SK-MEL-5 (cell line): ENCODE measurements around the gene SLX4IP. TPM values are rescaled to one million over a fixed set of nuclear protein-coding genes. Genes with fewer than 3 reads are reported as not detected.
A peak's percentile ranks its signal among the peaks of the same experiment; 100 is the strongest.

Source experiments
- DNase-seq: peaks from one replicate; pipeline ENCODE4 v3.0.0-alpha.2; 2016; ENCODE audit warnings: low read depth, low spot score
- in situ Hi-C: cut with HindIII; loops from 2 replicates; pipeline ENCODE4 v1.10.0; 2016; ENCODE audit warnings: low sequenced_read_pairs, high pct_unique_total_duplicates, low pct_unique_long_range_greater_than_20kb
- total RNA-seq: library from RNA; depleted of rRNA; stranded (reverse); fragments of >200 nt; shearing (Covaris generic); gene quantifications from 2 replicates; pipeline ENCODE4 v1.2.3, GENCODE V29; 2014

SLX4IP gene
- total RNA-seq, 1 experiment from 2014 or later = 6.4 TPM

DNA sequence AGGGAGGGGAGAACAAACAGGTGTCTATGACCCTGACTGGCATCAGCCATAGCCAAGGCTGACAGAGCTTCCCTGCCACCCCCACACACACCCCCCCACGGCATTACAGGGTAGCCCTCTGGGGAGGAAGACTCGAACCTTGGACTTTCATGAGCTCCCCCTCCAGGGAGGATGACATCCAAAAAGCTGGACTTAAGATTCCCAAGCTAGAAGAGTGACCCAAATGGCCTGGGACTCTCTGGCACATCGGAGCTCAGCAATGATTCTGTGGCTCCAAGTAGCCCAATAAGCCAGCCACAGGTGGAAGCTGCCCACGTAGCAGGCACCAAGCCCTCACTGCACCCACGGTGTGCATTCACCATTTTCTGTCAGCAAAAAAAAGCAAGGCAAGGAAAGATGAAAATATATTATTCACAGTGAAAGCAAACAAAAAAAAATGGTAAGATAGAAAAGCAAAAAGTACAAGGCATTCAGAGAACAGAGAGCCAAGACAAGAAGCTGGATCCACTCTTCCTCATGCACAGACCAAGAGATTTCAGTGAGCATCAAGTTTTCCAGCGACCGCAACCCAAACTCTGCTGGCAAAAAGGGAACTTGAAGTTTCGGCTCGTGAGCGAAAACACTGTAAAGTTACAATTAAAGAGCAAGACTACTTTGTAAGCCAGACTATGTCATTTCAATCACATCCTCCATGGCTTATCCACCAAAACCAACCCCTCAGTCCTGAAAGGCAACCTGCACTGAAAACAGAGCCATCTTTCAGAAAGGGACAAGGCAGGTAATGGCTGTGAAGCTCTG, 227.8 kb downstream of the SLX4IP start:
- DNase-seq = no peak
- in situ Hi-C loops = no loop called here

DNA sequence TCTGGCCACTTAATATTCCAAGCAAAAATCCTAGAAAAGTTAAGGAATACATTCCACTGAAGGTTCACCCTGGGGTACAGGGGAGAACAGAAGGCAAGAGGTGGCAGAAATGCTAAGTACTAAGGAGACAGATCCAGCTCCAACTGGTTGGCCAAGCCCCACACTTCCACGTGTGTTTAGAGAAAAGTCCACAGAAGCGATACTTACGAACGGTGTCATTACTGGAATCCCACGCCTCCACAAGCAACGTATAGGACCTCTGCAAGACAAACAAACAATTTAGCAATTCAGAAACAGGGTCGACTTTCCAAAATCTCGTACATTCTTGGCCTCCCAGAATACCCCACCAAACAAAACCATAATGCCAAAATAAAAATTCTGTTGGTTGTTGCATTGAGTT, 228.7 kb downstream of the SLX4IP start:
- DNase-seq = no peak
- in situ Hi-C loops = no loop called here

DNA sequence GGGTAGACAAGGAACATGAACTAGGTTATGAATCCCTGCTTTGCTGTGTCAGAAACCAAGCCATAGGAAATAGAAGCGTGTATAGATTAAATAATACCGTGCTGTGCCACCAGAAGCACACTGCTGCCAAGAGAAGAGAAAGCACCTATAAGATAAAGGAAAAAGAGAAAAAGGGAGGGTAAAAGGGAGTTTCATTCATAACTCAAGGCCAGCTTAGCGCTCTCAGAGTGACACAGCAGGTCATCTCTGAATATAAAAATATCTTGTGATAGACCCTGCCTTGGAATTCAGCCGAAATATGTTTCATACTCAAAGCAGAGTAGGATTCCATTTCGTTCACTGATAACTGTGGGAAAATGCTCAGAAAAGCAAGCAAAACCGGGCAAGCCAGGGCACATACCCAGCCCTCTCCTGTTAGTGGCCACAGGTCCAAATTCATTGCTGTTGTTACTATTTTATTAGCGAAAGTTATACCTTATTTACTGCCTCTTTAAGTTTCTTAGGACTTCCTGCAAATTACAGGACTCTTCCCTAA, 230.0 kb downstream of the SLX4IP start:
- no peak for DNase-seq
- in situ Hi-C loops = no loop called here

DNA sequence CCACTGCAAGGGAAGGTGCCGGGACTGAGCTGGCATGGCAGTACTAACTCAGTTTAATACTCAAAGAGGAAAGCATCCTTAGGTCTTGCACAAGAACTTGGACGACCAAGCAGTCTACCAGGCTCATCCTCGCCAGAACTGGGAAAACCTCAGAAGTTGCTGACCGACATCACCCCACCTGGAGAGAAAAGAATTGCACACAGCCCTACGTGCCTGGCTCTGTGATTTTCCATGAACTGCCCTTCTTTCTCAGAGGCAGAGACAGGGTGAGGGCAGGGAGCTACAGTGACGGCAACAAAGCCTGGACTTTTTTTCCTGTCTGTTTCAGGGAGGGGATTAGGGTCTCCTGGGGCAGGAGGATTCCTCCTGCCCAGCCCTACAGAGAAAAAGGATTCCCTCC, 230.7 kb downstream of the SLX4IP start:
- in situ Hi-C loops = no loop called here
- DNase-seq = no peak

DNA sequence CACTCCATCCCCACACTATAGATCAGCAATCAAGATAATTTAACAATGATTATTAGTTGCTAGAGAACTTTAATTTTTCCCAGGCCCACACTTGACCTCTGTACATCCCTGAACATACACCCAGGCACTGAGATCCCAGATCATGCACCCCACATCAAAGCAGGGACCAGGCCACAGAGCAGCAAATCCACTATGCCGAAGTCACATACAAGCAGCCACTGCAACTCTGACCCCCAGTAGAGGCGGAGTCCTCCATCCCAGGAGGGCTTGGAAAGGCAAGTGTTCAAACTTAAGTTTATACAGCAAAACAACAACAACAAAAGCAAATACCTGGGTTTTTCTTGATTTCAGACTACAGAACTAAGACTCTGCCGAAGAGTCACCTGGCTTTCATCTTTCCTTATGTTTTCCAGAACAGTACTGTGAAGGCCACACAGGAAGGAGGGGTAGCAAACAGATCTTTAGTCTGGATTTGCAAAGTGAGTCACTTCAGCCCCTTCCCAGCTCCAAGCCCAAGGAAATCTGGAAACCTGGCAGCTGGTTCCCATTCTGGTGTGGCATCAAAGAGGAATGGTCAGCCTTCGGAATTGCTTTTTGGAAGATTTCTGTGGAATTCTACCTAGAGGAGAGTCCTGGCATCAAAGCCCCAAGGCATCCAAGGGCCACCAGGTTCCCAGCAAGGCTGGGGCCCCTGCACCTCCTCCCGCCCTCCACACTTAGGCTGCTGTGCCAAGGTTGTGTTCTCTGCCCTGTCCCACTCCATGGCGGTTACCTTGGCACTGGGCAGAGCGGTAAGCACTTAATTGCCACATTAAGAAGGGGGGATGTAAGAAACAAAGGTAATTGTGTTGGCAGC, 231.3 kb downstream of the SLX4IP start:
- DNase-seq = no peak
- in situ Hi-C loops = no loop called here

DNA sequence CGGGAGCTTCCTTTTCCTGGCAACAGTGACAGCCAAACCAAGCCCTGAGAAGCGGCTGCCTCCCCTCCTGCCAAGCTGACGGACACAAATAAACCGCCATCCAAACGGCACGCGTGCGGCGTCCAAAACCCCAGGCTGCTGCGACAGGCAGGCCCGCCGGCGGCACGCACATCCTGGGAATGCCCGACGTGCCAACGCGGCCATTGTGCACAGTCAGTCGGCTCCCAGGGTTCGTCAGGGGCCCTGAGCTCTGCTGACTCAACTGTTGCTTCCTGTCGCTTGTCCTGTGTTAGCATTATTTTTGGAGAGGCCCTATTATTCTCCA, 231.9 kb downstream of the SLX4IP start:
- DNase-seq = no peak

DNA sequence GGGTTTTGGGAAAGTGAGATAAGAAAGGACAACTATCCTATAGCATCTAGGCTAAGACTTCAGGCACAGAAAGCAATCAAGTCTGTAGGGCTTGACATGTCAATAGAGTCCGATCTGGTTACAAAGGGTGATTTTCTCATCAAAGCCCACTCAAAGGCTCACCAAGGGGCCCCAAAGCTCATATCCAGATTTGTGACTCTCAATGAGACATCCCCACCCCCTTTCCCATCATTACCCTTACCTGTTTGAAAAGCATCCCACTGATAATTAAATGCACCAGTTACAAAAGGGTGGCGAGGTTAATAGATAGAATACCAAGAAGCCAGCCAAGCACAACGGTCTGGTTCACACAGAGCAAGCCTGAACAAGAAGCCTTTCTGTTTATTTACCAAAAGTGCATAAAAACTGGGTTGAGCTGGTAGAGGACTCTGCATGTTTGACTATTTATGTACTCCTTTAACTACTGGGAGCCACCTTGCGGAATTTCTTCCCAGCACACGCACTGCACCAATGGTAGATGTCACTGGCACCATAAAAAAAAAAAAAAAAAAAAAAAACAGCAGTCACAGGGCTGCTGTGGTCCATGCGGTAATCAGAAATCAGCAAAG, 232.6 kb downstream of the SLX4IP start:
- DNase-seq = no peak
- in situ Hi-C loops = no loop called here

More for the DNA sequence above, 231.9 kb downstream of the SLX4IP start:
- in situ Hi-C loops = no loop called here

DNA sequence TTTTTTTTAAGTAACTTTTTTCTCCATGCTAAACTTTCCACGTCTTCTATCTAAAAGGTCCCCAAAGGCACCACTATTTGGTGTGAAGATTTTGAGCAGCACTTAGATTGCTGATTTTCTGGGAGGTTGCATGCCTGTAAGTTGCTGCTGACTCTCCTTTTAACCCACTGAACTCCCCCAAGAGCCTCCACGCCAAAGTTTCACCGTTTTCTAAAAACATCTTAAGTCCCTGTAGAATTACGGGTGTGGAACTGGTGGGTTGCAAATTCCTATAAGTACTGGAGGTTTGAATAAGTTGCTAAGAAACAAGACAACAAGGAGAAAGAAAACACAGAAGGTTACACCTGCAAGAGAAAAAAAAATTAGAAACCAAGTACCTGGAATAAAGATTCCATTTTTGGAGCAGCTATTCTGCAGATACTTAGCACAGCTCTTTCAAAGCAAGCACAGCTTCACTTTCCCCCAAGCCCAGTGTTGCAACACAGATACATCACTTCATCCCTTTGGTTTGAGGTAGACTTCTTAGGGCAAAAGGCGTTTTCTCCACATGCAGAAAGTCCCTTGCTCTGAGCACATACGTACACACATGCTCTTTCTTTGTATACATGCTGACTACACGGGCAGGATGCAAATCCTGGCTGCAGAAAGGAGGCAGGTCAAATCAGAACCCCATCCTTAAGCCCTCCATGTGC, 233.7 kb downstream of the SLX4IP start:
- in situ Hi-C loops = no loop called here
- no peak for DNase-seq

DNA sequence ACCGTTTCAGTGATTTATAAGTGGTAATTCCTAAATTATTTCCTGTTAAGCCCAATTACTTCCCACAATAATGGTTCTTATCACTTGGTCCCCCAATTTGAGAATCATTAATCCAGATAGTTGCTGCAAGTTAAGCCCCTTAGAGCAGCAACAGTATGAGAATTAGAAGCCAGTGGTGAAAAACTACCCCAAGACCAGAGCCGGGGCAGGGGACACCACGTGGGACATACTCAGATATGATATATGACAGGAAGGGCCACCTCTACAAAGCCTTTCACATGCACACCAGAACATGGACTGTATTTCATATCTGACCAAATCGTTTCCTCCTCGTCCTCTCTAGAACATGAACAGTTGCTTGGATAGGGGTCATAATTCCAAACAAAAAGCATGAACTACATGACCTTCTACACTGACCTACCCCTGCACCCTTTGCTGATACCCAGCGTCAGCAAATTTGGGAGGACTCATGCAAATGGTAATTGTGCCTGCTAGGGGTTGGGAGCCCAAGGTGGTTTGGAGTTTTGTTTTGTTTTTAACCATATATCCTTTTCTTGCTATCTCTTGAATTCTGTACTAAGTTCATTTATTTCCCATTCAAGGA, 234.8 kb downstream of the SLX4IP start:
- peak; percentile 33 for DNase-seq
- in situ Hi-C loops = no loop called here

DNA sequence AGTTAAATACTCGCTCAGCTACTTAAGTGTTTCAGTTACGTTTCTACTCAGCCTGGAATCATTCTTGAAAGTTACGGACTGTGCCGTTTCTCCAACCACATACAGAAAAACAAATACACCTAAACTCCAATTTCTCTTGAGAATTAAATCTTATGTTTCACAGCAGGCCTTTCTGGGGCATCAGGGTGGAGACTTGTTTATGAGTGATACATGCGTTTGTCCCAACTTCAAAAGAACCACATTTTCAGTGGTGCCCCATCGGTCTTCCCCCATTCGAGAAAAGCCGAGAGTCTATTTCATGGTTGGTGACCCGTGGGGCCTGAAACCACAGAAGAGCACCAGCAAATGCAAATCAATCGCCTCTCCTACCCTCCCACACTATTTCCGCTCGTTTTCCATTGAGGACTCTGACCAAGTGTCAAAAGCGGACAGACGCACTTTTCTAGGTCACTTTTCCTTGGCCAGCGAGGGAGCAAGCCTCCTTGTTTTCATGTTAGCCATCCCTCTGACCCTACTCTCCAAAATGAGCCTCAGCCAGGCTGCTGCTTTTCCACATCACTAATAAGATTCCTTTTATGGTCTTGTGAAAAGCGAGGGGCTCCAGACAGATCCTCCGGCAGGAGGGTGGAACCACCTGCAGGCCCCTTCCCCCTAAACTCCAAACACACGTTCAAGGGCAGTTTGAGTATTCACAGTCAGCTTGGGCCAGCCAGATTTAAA, 235.6 kb downstream of the SLX4IP start:
- DNase-seq = peak; percentile 24
- in situ Hi-C loops = no loop called here

DNA sequence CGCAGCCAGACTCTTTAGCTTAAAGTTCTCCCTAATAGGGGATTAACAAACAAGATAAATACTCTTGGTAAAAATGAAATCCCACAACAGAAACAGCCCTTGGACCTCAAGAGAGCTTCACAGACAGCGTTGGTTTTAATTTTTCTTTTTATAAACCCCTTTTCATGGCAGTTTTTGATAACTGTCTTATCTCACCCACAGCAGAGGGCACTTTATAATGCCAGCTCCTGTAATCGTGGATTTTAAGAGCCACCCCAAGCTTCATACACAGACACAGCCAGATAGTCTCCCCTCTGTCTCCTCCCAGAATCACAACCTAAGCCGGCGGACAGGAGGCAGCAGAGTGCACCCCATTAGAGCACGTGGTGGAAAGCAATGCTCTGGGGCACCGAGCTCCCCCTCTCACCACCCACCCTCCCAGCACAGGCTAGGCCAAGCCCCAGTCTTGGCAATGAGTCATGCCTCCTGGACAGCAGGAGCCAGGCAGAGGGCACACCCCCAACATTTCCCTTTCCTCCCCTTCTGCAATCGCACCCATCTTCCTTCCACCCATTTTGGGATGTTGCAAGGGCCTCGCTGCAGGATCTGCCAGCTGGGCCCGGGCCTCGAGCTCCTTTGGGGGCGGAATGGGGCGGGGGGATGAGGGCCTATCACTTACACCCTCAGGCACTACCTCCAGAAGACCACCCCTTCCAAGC, 236.3 kb downstream of the SLX4IP start:
- peak; percentile 56 for DNase-seq
- in situ Hi-C loops = no loop called here

DNA sequence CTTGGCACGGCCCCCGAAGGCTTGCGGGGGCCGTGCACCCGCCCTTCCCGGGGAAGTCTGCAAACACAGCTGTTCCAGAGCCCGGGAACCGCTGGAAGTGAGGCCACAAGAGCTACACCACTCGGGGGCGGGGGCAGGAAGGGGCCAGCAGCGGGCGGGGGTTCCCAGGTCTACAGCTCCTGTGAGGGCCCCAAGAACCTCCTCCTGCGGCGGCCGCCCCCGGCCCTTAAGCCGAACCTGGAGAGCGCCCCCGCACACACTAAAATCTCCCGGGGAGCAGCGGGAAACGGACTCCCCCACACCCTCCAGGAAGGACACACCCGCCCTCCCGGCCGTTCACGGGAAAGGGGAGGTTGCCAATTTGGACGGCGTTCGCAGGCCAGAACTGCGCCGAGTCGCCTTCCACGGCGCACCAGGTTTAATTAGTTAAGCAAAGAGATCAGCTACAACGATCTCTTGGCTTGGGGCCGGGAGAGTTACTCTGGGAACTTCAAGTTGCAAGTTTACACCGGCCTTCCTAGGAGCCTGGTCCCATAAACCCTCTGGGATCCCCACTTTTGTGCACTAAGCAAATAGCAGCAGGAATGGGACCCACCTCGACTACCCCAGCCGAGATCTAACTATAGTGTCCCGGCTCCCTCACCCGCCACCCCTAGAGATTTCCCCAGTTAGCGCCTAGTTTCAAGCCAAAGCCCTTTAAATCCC, 237.0 kb downstream of the SLX4IP start:
- peak; percentile 20 for DNase-seq
- in situ Hi-C loops = no loop called here

DNA sequence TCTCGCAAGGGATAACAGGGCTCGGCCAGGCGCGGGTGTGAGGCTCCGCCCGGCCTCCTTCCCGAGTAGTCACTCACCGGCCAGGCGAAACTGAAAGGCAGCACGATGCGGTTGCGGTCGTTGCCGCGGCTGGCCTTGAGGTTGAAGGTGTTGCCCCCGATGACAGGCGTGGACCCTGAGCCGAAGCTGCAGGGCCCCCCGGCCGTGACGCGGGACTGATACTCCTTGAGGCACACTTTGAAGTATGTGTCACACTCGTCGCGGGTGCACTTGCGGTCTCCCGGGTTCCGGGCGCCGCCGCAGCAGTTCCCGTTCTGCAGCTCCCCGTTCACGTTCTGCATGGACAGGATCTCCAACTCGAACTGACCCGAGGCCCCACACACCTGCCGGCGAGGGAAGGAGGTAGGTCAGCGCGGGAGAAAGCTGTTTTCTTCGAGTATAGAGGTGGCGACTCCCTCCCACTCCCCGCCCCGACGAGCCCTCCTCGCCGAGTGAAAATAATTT, 237.6 kb downstream of the SLX4IP start:
- in situ Hi-C loops = no loop called here
- no peak for DNase-seq

DNA sequence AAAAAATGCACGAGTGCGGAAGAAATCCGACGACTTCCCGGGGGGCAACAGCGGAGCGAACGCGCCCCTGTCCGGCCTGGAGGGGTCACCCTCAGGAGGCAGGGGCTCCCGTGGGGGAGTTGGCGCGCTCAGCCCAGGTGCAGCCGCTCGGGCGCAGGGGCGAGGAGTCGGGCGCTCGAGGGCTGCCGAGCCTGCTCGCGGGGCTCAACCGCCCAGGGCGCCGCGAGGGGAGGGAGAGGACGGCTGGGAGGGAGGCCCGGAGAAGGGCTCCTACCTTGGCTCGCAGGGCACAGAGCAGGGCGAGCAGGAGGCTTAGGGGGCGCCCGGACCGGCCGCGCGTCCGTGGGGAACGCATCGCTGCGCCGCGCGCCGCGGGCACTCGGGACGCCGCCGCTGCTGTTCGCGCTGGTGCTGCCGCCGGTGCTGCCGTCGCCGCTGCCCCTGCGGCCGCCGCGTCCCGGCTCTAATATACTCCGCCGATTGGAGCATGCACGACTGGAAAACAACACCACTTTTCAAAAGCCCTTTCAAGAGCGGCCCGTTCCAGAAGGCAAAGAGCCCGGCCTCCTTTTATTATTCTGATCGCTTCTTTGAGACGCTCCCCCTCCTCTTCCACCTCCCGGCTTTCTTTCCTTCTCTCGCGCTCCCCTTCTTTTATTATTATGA, 238.2 kb downstream of the SLX4IP start:
- no peak for DNase-seq
- in situ Hi-C loops = no loop called here
